Right atrium auricular region (tissue), 2 donors: ENCODE results near the gene PGM2. TPM values are rescaled to one million over a fixed set of nuclear protein-coding genes. Genes with fewer than 3 reads are reported as not detected.
A peak's percentile ranks its signal among the peaks of the same experiment; 100 is the strongest.

Experiments used
- DNase-seq: peaks from one replicate; pipeline ENCODE4 v3.0.0-alpha.2; 2019; ENCODE audit warnings: low spot score
- H3K27ac ChIP-seq, 2 donors: fragments of 200-600 bp; sonication (generic); 1 replicate in 1 of 2; 2 replicates in 1 of 2; pipeline ENCODE4 v1.5.1; 2016 to 2019
- H3K27me3 ChIP-seq, 2 donors: fragments of 200-600 bp; sonication (generic); one replicate each; pipeline versions ENCODE4 v1.5.1 to v1.6.0; 2017 to 2019
- H3K36me3 ChIP-seq: fragments of 200-600 bp; sonication (generic); one replicate; pipeline ENCODE4 v1.5.1; 2016
- H3K4me1 ChIP-seq, 2 donors: fragments of 200-600 bp; sonication (generic); one replicate each; pipeline versions ENCODE4 v1.5.1 to v1.6.0; 2017 to 2019
- H3K4me3 ChIP-seq, 2 donors: fragments of 200-600 bp; sonication (generic); 1 replicate in 1 of 2; 2 replicates in 1 of 2; pipeline ENCODE4 v1.5.1; 2017 to 2019; ENCODE audit warnings: mild to moderate bottlenecking in 1 of 2, moderate library complexity in 1 of 2
- H3K9me3 ChIP-seq, 2 donors: fragments of 200-600 bp; sonication (generic); one replicate each; pipeline ENCODE4 v1.5.1; 2019
- total RNA-seq, 2 donors: library from RNA; depleted of rRNA; stranded (reverse); fragments of >200 nt; gene quantifications; one replicate each; pipeline ENCODE4 v1.1.0, GENCODE V29; 2016
- TF ChIP-seq, protein P1 (sequence below), 2 donors: fragments of 200-600 bp; sonication (generic); IDR thresholded peaks; one replicate each; pipeline ENCODE4 v1.5.1; 2019; ENCODE audit warnings: antibody characterized with exemption in 2 of 2

The PGM2 gene
- total RNA-seq, 2 donors from 2014 or later: 10.7 to 11.7 TPM

DNA sequence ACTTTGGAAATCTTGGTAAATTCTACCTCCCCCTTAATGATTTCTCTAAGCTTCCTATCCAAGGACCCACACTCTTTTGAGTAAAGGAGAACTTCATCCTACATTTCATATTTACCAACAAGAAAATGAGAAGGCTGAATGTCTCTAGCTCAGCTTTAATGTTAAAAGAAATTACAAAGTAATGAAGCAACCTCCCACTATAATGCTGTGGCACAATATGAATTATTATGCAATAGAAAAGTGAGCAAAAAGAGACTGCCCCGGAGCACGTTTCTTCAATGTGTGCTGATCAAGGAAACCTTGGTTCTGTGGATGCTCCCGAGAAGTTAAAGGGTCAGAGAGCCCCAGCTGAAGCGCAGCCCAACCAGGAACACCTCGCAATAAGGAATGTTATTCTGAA is 55.3 kb downstream of the PGM2 start:
- Histone ChIP-seq H3K27ac (no peak overlapping the region), H3K27me3 (no peaks in the 10 kb centered on the region), H3K4me3 (no peak overlapping the region), H3K36me3 (no peaks in the 10 kb centered on the region), H3K4me1 (peaks cover 0 to 21% of the 10 kb centered on the region in 2 donors), H3K9me3 (no peaks in the 10 kb centered on the region)
- TF ChIP-seq, protein P1, sequence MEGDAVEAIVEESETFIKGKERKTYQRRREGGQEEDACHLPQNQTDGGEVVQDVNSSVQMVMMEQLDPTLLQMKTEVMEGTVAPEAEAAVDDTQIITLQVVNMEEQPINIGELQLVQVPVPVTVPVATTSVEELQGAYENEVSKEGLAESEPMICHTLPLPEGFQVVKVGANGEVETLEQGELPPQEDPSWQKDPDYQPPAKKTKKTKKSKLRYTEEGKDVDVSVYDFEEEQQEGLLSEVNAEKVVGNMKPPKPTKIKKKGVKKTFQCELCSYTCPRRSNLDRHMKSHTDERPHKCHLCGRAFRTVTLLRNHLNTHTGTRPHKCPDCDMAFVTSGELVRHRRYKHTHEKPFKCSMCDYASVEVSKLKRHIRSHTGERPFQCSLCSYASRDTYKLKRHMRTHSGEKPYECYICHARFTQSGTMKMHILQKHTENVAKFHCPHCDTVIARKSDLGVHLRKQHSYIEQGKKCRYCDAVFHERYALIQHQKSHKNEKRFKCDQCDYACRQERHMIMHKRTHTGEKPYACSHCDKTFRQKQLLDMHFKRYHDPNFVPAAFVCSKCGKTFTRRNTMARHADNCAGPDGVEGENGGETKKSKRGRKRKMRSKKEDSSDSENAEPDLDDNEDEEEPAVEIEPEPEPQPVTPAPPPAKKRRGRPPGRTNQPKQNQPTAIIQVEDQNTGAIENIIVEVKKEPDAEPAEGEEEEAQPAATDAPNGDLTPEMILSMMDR (IDR thresholded peaks at IDR 0.05): no peak
- DNase-seq: no peak

DNA sequence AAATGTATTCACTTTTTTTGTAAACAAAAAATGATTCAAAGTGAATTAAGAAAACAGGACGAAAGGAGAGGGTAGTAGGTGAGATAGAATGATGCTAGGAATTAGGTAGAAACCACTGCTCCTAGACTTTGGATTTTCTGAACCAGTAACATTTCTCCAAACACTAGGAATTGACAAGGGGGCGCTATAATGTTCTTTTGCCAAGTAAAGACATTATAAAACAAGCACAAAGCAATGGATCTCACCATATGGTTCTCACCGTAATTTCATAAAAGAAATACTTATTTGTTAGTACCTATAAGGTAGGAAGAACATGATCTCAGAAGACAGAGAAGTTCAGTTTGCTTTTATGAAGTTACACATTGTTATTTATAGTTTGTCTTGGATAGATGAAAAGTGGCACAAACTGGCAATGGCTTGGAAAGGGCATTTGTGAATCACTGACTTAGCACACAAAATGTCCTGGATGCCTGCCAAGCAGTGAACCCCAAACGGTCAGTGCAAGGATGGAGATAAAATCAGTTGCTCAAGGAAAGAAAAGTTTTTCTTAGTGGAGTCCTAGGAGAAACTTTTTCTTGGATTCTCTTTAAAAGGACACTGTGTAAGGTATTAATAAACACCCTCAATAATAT is 56.3 kb downstream of the PGM2 start:
- H3K4me1 ChIP-seq: peaks cover 0 to 21% of the 10 kb centered on the region in 2 donors
- no peak overlapping the region for H3K4me3 ChIP-seq
- DNase-seq: no peak
- H3K27me3 ChIP-seq: no peaks in the 10 kb centered on the region
- H3K27ac ChIP-seq: peak overlapping the region in 1 of 2 donors; percentile 38
- TF ChIP-seq, protein P1 (IDR thresholded peaks at IDR 0.05): no peak
- H3K9me3 ChIP-seq: no peaks in the 10 kb centered on the region
- no peaks in the 10 kb centered on the region for H3K36me3 ChIP-seq

DNA sequence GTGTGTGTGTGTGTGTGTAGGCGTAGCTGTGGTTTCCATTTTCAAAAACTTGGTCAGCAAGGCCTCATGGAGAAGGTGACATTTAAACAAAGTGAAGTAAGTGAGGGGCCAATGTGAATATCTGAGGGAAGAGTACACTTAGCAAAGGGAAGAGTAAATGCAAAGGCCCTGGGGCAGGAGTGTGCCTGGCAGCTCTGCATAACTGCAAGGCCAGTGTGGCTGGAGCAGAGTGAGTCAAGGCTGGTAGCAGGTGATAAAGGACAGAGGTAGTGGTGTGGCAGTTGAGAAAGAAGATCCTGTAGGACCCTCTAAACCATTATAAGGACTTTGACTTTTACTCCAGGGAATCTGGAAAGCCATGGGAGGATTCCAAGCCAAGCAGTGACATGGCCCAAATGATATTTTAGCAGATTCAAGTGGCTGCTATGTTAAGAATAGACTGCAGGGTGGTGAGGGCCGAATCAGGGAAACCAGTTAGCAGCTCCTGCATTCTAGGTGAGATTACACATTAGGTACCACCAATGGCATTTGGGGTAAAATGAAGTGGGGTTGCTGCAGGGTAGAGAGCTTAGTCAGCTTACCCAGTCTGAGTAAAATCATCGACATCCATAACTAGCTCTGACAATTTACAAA is 58.5 kb downstream of the PGM2 start:
- no peaks in the 10 kb centered on the region for H3K36me3 ChIP-seq
- no peak for DNase-seq
- peak overlapping the region; percentile 79 to 88 for H3K27ac ChIP-seq
- no peak overlapping the region for H3K4me3 ChIP-seq
- no peaks in the 10 kb centered on the region for H3K27me3 ChIP-seq
- TF ChIP-seq, protein P1 (IDR thresholded peaks at IDR 0.05): no peak
- peaks cover 0 to 32% of the 10 kb centered on the region in 2 donors for H3K4me1 ChIP-seq
- H3K9me3 ChIP-seq: no peaks in the 10 kb centered on the region

DNA sequence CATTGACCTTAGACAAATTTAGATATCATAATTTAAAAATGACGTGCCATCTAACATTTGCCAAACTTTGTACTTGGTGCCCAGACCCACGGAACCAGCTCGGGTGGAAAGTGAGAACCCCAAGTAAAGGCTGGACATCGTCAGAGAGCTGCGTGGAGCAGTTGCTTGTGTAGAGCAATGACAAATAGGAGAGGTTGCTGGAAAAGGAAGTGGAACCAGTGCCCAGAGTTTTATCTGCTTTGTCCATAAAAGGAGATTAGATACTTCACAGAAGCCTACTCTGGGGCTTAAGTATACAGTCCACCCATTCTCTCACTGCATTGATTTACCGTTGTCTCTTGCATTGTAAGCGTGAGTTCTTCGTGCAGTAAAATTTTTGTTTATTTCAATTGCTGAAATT is 59.0 kb downstream of the PGM2 start:
- peak overlapping the region; percentile 79 to 88 for H3K27ac ChIP-seq
- H3K4me3 ChIP-seq: no peak overlapping the region
- no peak for DNase-seq

DNA sequence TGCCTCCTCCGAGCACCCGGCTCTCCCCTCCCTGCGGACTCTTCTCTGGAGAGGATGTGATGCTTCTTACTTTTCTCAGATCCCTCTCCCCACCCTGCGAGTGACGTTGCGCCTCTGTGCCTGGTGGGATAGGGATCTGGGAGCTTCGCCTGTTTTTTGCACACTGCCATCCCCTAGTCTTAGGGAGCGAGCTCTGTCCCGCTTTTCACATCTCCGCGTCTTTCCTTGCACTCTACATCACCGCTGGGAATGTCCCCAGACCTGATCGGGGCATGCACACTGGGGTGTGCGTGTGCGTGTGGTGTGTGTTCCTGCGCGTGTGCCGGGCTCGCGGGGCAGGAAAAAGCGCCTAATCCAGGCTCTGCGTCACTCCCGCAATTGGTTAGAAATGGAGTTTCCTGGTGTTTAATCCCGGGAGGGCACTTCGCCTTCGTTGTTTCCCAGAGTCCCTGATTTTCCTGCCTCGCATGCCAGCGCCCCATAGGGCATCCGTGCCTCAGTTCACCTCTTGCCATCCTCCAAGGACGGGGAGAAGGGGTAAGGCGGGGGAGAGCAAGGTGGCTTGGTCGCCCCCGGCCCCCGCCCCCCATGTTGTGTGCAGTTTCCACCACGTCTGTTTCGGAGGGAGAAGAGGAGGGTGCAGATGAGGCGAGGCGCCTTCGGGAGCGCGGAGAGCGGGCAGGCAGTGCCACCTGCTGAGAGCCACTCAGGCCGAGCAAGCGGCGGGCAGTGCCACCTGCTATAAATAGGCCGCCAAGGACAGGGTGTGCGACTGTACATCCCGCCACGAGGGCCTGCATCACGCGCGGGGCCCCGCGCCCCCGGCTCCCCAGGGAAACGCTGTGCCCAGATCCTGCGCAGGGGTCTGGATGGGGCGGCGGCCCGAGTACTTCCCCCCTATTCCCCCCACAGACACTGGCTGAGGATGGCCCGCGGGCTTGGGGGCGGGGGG is 63.6 kb downstream of the PGM2 start:
- peaks cover 0 to 40% of the 10 kb centered on the region in 2 donors for H3K4me1 ChIP-seq
- H3K9me3 ChIP-seq: no peaks in the 10 kb centered on the region
- TF ChIP-seq, protein P1 (IDR thresholded peaks at IDR 0.05): peak in 1 of 2 donors; percentile 62
- H3K27me3 ChIP-seq: no peaks in the 10 kb centered on the region
- peak overlapping the region; percentile 95 to 97 for H3K27ac ChIP-seq
- H3K36me3 ChIP-seq: no peaks in the 10 kb centered on the region
- H3K4me3 ChIP-seq: peak overlapping the region; percentile 87 to 97
- peak; percentile 74 for DNase-seq

More for the DNA sequence above, 59.0 kb downstream of the PGM2 start:
- H3K36me3 ChIP-seq: no peaks in the 10 kb centered on the region
- no peaks in the 10 kb centered on the region for H3K27me3 ChIP-seq
- H3K4me1 ChIP-seq: peaks cover 0 to 37% of the 10 kb centered on the region in 2 donors
- H3K9me3 ChIP-seq: no peaks in the 10 kb centered on the region
- TF ChIP-seq, protein P1 (IDR thresholded peaks at IDR 0.05): no peak
